Activated gamma-delta T cell treated with Interleukin-2 at 50 U/mL for 16 hours (primary cell): ENCODE measurements around the gene TMEM14C.
"Not testable (repeated sequence)": the region's sequence is repeated elsewhere in the genome, so short reads cannot be mapped to it uniquely, and the experiment has no call there.

Experiments used
- DNase-seq: peaks from one replicate; pipeline ENCODE4 v3.0.0-alpha.2; 2020

The TMEM14C gene

GRCh38 chr6:10722820-10723566, at the start of gene TMEM14C:
Gene TMEM14C (plus strand): TSS chr6:10723070. CDS start chr6:10724614, 1,544 bp downstream.
- DNase-seq: peak; percentile 82

DNA sequence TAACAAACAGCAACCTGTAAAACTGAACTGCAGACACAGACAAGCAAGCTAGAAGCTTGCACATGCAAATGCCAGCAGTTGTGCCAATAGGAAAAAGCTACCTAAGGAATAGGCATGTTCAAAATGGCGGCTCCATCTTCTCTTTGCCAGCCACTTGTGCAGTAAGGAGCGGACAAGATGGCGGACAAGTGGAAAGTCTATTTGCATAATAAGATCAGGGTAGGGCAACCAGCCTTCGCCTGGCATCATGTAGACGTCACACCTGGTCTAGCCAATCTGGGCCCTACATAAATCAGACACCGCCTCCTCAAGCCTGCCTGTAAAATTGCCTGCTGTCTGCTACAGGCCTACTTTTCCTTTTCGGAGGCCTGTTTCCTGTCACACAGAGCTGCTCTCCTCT, 46.5 kb upstream of the TMEM14C start:
- no peak for DNase-seq

- DNase-seq: no peak
Measured at GRCh38 chr6:10678456-10678855, 44.4 kb upstream of the TMEM14C start.

DNA sequence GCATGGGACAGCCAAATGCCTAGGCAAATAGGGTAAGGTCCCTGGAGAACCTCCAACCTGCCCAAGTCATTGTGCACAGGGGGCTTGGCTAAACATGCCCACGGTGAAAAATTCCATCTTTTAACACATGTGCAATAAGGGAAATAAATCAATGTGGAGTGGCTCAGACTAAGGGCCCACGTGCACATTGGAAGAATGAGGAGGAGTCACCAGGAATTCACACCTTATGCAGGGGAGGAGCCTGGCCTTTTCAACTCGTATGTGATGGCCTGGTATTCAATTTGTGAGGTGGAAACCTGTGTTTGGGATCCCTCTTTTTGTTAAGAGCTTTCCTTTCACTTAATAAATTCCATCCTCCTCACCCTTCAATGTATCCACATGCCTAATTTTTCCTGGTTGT, 41.1 kb upstream of the TMEM14C start:
- DNase-seq: no peak

GRCh38 chr6:10682355-10682988, 40.4 kb upstream of the TMEM14C start:
- DNase-seq: no peak

DNA sequence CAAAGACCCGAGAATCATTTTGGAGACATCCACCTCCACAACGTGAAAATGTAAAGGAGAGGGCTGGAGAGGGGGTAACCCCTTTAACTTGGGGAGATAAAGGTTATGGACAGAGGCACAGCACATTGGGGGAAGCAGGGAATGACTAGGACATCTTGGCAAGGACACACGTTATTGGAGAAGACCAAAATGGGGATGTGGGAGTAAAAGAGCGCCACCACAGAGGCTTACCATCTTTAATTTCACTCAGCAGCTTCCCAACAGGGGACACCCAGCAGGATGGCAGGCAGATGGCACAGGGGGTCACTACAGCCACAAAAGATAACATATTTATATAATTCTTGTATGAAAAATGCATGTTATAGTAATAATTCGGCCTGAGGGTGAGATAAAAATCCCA, 38.3 kb upstream of the TMEM14C start:
- DNase-seq: no peak

GRCh38 chr6:10685092-10685915, 37.6 kb upstream of the TMEM14C start:
- no peak for DNase-seq

GRCh38 chr6:10686901-10687300, 36.0 kb upstream of the TMEM14C start:
- no peak for DNase-seq

- no peak for DNase-seq
Measured at GRCh38 chr6:10687582-10687981, 35.3 kb upstream of the TMEM14C start.

DNA sequence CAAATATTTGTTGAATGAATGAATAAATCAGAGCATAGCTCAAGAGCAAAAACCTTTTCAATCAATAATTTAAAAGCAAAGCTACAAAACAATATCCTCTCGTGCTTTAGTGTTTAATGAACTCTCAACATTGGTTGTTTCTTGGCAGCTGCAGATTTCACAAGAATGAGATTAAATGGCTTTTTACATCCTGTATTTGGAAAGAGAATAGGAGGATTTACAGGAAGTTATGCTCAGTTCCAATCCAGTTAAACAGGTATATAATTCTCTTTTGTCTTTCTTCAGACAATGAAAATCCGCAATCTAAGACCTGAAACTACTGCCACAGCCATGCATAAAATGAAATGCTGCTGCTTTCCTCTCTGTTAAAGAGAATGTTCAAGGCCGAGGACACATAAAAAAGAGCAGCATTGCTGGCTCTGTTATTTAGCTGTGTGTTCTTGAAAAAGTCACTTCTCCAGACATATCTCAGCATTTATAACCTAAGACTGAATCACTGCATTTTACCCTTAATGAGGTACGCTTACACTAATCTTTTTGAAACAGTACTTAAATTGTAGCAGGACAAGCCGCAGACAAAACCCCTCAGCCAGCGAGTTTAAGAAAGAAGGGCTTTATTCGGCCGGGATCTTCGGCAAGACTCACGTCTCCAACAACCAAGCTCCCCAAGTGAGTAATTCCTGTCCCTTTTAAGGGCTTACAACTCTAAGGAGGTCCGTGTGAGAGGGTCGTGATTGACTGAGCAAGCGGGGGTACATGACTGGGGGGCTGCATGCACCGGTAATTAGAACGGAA, 32.0 kb upstream of the TMEM14C start:
- DNase-seq: no peak

DNA sequence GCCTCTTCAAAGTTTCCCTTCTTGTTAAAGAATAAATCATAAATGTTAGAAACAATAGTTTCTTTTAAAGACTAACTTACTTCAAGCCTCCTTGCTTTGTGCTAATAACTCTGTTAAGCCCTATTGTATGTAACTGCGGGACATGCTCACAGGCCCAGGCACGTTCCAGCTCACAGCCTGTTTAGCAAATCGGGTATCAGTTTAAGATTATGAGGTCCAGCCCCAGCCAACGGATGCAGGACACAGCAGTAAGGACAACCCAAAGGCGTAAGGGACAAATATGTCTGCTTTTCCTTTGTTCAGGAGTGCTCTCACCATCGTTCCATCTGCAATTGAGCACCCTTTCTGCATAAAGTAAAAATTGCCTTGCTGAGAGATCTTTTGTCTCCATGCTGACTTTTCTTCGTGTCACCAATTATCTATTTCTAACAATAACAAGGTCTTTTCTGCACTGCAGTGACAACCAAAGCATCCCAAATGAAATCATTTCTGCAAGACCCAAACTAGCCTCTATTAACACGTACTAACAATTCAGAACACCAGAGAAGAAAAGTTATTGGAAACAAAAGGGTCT, 29.8 kb upstream of the TMEM14C start:
- no peak for DNase-seq

DNA sequence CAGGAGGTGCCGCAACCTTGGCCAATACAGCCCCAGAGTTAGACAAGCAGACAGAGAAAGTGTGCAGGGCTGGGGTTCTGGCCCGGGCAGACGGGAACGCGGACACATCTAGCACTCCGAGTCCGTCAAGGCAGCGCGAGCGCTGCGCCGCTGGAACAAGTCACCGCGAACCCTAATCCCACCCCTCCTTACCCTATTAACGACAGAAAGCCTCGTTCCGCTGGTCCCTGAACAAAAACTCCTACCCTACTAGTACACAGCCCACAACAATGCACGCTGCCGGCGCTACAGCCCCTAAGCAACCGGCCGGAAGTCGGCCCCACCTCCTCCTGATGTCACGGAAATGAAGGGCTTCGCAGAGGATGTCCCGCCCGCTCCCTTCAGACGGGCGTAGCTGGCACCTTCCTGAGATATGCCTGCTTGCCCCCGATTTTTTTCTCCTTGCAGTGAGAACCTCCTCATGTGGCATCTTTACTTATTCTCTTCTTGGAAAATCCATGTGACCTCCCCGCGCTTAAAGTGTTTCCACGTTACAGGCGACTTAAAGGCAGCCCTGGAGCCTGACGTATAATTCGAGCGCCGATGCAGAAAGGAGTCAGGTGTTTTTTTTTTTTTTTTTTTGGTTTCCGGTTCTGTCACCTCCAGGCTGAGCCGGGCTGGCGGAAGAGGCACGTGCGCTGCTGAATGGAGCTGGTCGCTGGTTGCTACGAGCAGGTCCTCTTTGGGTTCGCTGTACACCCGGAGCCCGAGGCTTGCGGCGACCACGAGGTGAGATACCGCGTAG, 28.4 kb upstream of the TMEM14C start, which contains the start of the genes C6orf52 and PAK1IP1:
C6orf52 (minus strand) TSS at position 315 of the 784 bp plus-strand sequence. CDS start 7,066 bp downstream, outside the sequence.
PAK1IP1 (plus strand) TSS at position 671 of the 784 bp plus-strand sequence; CDS start at position 685, 14 bp downstream.
- peak; percentile 92 for DNase-seq

DNA sequence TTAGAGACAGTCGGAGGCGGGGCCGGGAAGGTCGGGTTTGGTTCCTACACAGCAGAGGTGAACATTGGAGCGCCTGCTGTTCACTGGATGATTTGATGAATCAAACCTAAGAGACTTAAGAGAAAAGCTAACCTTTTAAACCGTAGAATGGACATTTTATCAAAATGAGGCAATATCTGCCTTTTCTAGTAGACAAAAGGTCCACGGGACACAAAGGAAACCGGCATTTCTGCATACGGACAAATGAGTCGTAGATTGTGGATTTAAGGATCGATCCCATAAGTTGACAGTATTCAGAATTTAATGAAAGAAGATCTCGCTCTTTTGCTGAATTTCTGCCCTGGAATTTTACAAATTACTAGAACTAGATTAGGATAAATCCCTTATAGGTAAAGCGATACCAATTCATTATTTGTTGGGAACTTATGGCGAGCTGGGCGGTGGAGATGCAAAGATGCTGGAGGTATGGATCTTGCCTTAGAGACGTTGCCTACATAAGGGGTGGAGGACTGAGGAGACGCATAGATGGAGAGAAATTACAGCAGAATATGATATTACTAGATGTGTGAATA, 27.7 kb upstream of the TMEM14C start:
- no peak for DNase-seq

DNA sequence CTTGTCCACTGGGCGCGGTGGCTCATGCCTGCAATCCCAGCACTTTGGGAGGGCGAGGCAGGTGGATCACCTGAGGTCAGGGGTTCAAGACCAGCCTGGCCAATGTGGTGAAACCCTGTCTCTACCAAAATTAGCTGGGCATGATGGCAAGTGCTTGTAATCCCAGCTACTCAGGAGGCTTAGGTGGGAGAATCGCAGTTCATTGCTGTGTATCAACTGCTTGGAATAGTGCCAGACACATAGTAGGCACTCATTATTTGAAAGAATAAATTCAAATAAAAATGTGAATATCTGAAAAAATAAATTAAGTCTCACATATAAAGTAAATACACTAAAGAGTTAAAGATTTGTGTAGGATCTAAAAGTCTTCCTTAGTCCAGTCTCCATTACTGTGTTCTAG, 26.2 kb upstream of the TMEM14C start:
- no peak for DNase-seq

DNA sequence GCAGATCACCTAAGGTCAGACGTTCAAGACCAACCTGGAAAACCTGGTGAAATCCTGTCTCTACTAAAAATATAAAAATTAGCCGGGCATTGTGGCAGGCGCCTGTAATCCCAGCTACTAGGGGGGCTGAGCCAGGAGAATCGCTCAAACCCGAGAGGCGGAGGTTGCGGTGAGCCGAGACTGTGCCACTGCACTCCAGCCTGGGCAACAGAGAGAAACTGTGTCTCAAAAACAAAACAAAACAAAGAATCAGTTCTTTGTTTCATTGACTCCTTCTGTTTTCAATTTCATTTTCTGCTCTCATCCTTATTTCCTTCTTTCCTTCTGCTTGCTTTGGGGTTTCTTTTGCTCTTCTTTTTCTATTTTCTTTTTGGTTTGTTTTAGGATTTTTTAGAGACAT, 8.9 kb upstream of the TMEM14C start:
- DNase-seq: no peak

DNA sequence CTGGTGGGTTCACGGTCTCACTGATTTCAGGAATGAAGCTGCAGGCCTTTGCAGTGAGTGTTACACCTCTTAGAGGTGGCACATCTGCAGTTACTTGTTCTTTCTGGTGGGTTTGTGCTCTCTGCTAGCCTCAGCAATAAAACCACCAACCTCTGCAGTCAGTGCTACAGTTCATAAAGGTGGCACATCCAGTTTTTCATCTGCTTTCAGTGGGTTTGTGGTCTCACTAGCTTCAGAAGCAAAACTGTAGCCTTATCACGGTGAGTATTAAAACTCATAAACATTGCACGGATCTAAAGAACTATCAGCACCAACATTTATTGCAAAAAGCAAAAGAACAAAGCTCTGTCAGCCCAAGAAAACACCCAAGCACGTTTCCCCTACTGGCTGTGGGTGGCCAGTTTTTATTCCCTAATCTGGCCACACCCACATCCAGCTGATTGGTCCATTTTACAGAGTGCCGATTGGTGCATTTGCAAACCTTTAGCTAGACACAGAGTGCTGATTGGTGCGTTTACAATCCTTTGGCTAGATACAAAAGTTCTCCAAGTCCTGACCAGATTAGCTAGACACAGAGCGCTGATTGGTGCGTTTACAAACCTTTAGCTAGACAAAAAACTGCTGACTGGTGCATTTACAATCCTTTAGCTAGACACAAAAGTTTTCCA, 3.4 kb upstream of the TMEM14C start:
- peak; percentile 34 for DNase-seq

DNA sequence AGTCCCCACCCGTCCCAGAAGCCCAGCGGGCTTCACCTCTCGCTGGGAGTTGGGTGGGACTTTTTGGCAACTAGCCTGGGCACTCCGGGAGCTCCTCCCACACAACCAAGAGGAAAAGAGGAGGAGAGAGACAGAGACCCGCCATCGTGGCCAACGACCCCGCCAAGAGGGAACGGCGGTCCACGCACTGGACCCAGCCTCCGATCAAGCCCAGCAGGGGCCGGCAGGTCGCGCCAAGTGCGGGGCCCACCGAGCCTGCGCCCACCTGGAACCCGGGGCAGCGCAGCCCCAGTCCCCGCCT, 3.0 kb upstream of the TMEM14C start:
- DNase-seq: no peak

DNA sequence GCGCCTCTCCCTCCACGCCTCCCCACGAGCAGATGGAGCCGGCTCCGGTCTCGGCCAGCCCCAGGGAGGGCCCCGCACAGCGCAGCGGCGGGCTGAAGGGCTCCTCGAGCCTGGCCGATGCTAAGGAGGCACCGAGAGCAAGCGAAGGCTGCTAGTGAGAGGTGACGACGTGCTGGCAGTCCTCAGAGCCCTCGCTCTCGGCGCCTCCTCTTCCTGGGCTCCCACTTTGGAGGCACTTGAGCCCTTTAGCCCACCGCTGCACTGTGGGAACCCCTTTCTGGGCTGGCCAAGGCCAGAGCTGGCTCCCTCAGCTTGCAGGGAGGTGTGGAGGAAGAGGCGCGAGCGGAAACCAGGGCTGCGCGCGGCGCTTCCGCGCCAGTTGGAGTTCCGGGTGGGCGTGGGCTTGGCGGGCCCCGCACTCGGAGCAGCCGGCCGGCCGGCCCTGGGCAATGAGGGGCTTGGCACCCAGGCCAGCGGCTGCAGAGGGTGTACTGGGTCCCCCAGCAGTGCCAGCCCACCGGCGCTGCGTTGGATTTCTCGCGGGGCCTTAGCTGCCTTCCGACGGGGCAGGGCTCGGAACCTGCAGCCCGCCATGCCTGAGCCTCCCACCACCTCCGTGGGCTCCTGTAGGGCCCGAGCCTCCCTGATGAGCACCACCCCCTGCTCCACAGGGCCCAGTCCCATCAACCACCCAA, 2.5 kb upstream of the TMEM14C start:
- peak; percentile 63 for DNase-seq

GRCh38 chr6:10720960-10721849, 1.7 kb upstream of the TMEM14C start:
- DNase-seq: not testable (repeated sequence)
